Loucy (cell line): ENCODE results near the gene CXXC1.

Source experiments
- H2AFZ ChIP-seq: fragments of 200-600 bp; sonication (generic); 2 replicates; pipeline ENCODE4 v1.6.0; 2016; ENCODE audit warnings: antibody characterized with exemption, mild to moderate bottlenecking, low read length, moderate library complexity
- H3F3A ChIP-seq: fragments of 200-600 bp; 2 replicates; pipeline ENCODE4 v1.6.0; 2016; ENCODE audit warnings: antibody characterized with exemption, low read depth, mild to moderate bottlenecking
- H3K27me3 ChIP-seq: fragments of 200-600 bp; sonication (generic); 2 replicates; pipeline ENCODE4 v1.6.1; 2014; ENCODE audit warnings: low read length, mild to moderate bottlenecking; ENCODE audit not compliant: insufficient read depth, poor library complexity, severe bottlenecking
- H3K36me3 ChIP-seq: fragments of 200-600 bp; sonication (generic); 2 replicates; pipeline ENCODE4 v1.6.1; 2016; ENCODE audit warnings: low read length; ENCODE audit not compliant: insufficient read depth
- H3K4me1 ChIP-seq: fragments of 200-600 bp; sonication (generic); 2 replicates; pipeline ENCODE4 v1.5.1; 2014; ENCODE audit warnings: low read length, mild to moderate bottlenecking; ENCODE audit not compliant: insufficient read depth, poor library complexity, severe bottlenecking
- H3K4me2 ChIP-seq: fragments of 200-600 bp; sonication (generic); 2 replicates; pipeline ENCODE4 v1.6.0; 2014; ENCODE audit warnings: antibody characterized with exemption, low read length, low read depth, mild to moderate bottlenecking; ENCODE audit not compliant: poor library complexity, severe bottlenecking
- H3K4me3 ChIP-seq: fragments of 200-600 bp; sonication (generic); 2 replicates; pipeline ENCODE4 v1.5.1; 2014; ENCODE audit warnings: low read length, mild to moderate bottlenecking, mixed read lengths; ENCODE audit not compliant: poor library complexity, severe bottlenecking
- H3K79me2 ChIP-seq: fragments of 200-600 bp; sonication (generic); 2 replicates; pipeline ENCODE4 v1.6.1; 2014; ENCODE audit warnings: low read length; ENCODE audit not compliant: insufficient read depth
- H3K9ac ChIP-seq: fragments of 200-600 bp; sonication (generic); 2 replicates; pipeline ENCODE4 v1.6.0; 2014; ENCODE audit warnings: mild to moderate bottlenecking, low read depth, low read length, moderate library complexity; ENCODE audit not compliant: poor library complexity, severe bottlenecking
- H3K9me2 ChIP-seq: fragments of 200-600 bp; sonication (generic); replicated peaks from 2 replicates; pipeline ENCODE4 v1.6.1; 2016; ENCODE audit warnings: low read depth, low read length, mixed read lengths
- H3K9me3 ChIP-seq: fragments of 200-600 bp; sonication (generic); 2 replicates; pipeline ENCODE4 v1.6.1; 2014; ENCODE audit warnings: mild to moderate bottlenecking, antibody characterized with exemption, low read length, low read depth; ENCODE audit not compliant: insufficient read depth
- H4K20me1 ChIP-seq: fragments of 200-600 bp; sonication (generic); 2 replicates; pipeline ENCODE4 v1.6.0; 2014; ENCODE audit warnings: antibody characterized with exemption, low read length, mild to moderate bottlenecking; ENCODE audit not compliant: insufficient read depth, poor library complexity, severe bottlenecking
- CTCF ChIP-seq: fragments of 200-600 bp; sonication (generic); conservative IDR thresholded peaks from 2 replicates; pipeline ENCODE4 v1.5.1; 2014; ENCODE audit warnings: mild to moderate bottlenecking, antibody characterized with exemption, low read length
- EZH2phosphoT487 ChIP-seq: fragments of 200-600 bp; IDR thresholded peaks from 2 replicates; pipeline ENCODE4 v1.6.1; 2018; ENCODE audit warnings: antibody characterized with exemption, mild to moderate bottlenecking, moderate library complexity, borderline replicate concordance

The CXXC1 gene

GRCh38 chr18:50315100-50315871 lies 27.8 kb upstream of the CXXC1 start:
- Histone ChIP-seq H3K4me1 (no peaks in the 10 kb centered on the region), H3F3A (no peaks in the 10 kb centered on the region), H3K9me3 (no peaks in the 10 kb centered on the region), H3K4me2 (no peak overlapping the region), H3K9ac (no peak overlapping the region), H4K20me1 (no peaks in the 10 kb centered on the region), H3K4me3 (no peak overlapping the region), H3K36me3 (no peaks in the 10 kb centered on the region), H3K9me2 (no peaks in the 10 kb centered on the region), H2AFZ (no peak overlapping the region), H3K27me3 (peaks cover 20% of the 10 kb centered on the region), H3K79me2 (no peaks in the 10 kb centered on the region)
- TF ChIP-seq EZH2phosphoT487 (no peak), CTCF (no peak)

- peaks cover 20% of the 10 kb centered on the region for H3K27me3 ChIP-seq
- H4K20me1 ChIP-seq: no peaks in the 10 kb centered on the region
- no peak overlapping the region for H3K4me2 ChIP-seq
- H3K9me2 ChIP-seq: no peaks in the 10 kb centered on the region
- H3K4me1 ChIP-seq: no peaks in the 10 kb centered on the region
- no peak overlapping the region for H2AFZ ChIP-seq
- no peaks in the 10 kb centered on the region for H3K9me3 ChIP-seq
- H3K36me3 ChIP-seq: no peaks in the 10 kb centered on the region
- no peaks in the 10 kb centered on the region for H3K79me2 ChIP-seq
- H3F3A ChIP-seq: no peaks in the 10 kb centered on the region
- no peak overlapping the region for H3K9ac ChIP-seq
- no peak for TF ChIP-seq CTCF
- no peak for TF ChIP-seq EZH2phosphoT487
- H3K4me3 ChIP-seq: no peak overlapping the region
Observed at GRCh38 chr18:50313873-50314460, 26.5 kb upstream of the CXXC1 start.

DNA sequence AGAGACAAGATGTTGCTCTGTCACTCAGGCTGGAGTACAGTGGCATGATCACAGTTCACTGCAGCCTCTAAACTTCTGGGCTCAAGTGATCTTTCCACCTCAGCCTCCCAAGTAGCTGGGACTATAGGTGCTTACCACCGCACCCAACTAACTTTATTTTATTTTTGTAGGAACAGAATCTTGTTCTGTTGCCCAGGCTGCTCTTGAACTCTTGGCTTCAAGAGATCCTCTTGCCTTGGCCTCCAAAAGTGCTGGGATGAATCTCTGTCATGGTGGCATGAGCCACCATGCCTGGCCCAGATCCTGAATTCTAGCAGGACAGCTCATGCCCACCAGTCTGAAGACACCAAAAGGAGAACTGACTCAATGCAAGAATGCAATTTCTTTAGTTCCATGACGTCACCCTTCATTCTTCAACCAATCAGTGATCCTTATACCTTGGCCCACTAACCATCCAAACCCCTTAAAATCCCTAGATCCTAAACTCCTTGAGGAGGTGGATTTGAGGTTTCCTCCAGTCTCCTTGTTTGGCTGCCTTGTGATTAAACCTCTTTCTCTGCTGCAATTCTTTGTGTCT lies 25.6 kb upstream of the CXXC1 start:
- Histone ChIP-seq H3K9me2 (no peaks in the 10 kb centered on the region), H3F3A (no peaks in the 10 kb centered on the region), H3K9me3 (no peaks in the 10 kb centered on the region), H3K9ac (no peak overlapping the region), H3K27me3 (peaks cover 20% of the 10 kb centered on the region), H2AFZ (no peak overlapping the region), H3K36me3 (no peaks in the 10 kb centered on the region), H3K4me2 (no peak overlapping the region), H3K4me1 (peaks cover 3% of the 10 kb centered on the region), H3K79me2 (no peaks in the 10 kb centered on the region), H4K20me1 (no peaks in the 10 kb centered on the region), H3K4me3 (no peak overlapping the region)
- TF ChIP-seq CTCF (no peak), EZH2phosphoT487 (no peak)
